ENCODE measurements around the gene BRICD5.

Gene BRICD5

DNA sequence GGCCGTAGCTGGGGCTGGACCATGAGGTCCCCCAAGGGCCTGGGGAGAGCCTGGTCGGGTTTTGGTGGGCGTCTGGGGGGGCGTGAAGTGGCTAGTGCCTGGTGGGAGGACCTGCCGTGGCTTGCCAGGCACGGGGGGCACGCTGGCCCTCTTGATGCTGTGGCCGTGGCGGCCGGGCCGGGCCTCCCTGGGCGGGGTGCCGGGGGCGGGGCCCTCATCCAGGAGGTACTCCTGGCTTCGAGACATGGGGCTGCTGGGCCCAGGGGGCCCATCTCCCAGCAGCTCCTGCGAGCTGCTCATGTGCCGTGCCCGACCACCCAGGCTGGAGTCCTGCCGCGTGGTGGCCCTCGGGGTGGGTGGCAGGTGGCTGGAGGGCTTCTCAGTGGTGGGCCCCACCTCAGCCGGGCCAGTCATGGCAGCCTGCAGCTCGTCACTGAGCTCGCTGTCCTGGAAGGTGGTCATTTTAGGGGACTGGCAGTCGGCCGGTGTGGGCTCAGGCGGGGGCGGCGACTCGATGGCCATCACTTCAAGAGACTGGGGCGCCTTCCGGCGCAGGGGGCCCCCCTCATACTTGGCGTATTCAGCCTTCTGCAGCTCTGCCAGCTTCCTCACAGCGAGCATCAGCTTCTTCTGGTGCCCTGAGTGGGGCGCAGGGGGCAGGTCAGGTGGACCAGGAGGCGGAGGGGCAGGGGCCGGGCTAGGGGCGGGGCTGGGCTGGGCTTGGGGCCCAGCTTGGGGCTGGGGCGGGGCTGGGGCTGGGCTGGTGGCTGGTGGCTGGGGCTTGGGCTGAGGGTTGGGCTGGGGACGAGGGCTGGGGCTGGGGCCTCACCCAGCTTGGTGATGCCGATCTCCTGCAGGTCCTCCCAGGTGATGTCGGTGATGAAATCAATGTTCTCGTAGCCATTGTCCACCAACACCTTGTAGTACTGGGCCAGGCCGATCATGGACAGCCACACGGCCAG lies 29.4 kb downstream of the BRICD5 start:
- DNase-seq (ENCODE audit: low read depth), result no peak

DNA sequence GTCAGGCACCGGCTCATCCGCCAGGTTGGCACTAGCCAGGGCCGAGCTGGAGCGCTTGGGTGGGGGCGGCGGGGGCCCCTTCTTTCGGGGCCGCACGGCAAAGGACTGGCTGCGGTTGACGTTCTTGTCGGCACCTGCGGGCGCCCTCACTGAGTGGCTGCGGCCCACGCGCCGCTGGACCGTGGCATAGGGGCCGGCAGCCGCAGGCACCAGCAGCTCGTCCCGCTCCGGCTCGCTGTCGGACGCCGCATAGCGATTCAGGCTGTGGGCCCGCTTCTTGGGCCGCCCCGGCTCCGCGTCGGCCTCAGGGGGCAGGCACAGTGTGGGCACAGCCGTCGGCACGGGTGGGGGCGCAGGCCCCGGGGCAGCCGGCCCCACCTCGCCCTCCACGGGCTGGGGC lies 30.2 kb downstream of the BRICD5 start:
- no peak for DNase-seq (ENCODE audit: low read depth)

DNA sequence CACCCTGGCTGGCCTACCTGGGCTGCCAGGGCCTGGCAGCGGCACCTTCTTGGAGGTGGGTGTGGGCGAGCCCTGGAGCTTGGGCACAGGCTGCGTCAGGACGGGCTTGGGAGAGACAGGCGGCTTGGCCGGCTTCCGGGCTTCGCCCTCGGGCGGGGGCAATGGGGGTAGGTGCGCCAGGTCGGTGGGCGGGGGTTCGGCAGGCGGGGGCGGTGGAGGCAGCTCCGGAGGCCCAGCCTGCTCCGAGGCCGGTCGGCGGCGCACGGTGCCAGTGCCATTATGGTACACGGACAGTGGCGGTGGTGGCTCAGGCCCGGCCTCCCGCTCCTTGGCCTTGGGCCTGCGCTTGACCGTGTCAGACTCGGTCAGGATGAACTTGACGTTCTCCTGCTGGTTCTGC lies 31.1 kb downstream of the BRICD5 start:
- DNase-seq (ENCODE audit: low read depth), result no peak

DNA sequence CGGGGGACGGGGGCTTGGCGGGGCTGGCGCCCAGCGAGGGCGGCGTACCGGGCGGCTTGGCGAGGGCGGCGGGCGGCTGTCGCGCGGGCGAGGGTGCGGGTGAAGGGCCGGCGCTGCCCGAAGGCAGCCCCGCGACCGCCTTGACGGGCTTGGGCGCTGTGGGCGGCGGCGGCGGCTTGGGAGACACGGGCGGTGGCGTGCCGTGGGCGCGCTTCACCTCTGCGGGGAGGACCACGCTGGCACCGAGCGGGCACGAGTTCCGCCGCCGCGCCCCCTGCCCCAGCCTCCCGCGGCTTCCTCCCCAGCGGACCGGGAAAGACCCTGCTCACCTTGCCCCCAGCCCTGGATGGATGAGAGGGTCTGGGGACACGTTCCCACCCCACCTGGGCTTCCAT lies 31.6 kb downstream of the BRICD5 start:
- no peak for DNase-seq (ENCODE audit: low read depth)

DNA sequence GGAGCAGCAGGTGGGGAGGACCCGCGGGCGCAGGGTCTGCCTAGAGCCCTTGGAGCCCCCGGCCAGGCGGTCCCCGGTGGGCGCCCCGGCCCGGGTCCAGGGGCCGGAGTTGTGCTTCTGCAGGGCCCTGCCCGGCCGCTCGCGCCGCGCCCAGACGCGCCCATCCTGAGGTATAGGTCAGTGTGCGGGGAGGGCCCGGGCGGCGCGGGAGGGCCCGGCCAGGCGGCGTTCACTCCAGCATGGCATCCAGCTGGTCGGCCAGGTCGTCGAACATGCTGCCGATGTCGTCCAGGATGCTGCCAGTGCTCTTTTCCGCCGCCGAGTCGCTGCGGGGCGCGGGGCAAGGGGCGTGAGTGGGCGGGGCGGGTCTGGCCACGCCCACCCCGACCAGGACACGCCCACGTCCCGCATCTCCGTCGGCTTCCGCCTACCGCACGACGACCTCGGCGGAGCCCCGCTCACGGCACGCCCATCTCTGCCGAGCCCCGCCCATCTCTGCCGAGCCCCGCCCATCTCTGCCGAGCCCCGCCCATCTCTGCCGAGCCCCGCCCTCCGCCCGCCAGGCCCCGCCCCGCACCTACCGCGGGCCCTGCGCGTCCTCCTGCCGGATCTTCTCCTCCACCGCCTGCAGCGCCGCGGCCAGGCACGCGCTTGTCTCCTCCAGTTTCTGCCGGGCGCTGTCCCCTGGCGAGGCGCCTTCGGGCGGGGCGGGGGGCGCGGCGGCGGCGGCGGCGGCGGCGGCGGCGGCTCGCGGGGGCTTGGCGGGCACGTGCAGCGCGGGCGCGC lies 32.1 kb downstream of the BRICD5 start:
- no peak for DNase-seq (ENCODE audit: low read depth)

DNA sequence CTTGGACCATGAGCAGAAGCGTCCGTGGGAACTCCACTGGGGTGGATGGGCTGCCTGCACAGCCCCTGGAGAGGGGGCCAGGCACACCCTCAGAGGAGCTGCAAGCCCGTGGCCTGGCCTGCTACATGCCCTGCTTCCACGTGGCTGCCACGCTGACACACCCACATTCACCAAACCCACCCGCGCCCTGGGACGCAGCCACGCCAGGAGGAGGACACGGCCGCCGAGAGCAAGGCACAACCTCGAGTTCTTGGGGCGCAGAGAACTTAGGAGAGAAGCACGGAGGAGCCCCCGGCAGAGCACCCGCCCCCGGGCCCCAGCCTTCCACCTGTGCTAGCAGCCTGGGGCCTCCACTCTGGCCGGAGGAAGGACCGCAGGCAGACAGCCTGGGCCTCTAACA lies 33.1 kb downstream of the BRICD5 start:
- no peak for DNase-seq (ENCODE audit: low read depth)

DNA sequence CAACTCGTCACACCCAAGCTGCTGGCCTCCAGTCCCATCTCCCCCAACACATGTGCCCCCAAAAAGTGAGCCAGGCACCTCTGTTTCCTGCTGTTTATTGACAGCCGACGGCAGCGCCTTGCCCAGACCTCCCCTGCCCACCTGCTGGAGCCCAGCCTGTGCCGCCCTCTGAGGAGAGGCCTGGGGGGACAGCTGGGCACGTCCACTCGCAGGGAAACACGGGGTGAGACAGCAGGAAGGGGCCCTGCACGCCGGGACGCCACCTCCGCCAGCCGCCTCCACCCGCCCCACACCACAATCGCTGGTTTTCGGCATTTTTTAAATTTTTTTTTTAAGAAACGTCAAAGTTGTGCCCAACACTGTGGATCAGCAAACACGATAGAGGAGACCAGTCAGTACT lies 33.6 kb downstream of the BRICD5 start:
- no peak for DNase-seq (ENCODE audit: low read depth)

DNA sequence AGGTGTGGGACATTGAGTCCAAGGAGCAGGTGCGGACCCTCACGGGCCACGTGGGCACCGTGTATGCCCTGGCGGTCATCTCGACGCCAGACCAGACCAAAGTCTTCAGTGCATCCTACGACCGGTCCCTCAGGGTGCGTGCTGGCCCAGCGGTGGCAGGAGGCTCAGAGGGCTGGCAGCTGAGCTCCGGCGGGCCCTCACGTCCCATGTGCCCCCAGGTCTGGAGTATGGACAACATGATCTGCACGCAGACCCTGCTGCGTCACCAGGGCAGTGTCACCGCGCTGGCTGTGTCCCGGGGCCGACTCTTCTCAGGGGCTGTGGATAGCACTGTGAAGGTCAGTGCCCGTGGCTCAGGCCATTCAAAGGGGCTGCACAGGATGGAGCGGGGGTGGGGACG lies 34.6 kb downstream of the BRICD5 start:
- no peak for DNase-seq (ENCODE audit: low read depth)

DNA sequence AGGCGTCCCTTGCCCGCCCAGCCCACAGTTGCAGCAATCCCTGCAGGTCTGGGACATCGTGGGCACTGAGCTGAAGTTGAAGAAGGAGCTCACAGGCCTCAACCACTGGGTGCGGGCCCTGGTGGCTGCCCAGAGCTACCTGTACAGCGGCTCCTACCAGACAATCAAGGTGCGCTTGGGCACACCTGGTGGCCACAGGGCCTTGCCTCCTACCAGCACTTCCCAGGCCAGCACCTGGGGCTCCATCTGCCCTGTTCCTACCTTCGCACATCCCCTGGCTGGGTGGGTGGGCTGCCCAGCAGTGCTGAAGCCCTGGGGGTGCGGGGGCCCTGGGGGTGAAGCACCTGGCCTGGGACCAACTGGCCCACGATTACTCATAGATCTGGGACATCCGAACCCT lies 35.2 kb downstream of the BRICD5 start:
- DNase-seq (ENCODE audit: low read depth), result no peak

DNA sequence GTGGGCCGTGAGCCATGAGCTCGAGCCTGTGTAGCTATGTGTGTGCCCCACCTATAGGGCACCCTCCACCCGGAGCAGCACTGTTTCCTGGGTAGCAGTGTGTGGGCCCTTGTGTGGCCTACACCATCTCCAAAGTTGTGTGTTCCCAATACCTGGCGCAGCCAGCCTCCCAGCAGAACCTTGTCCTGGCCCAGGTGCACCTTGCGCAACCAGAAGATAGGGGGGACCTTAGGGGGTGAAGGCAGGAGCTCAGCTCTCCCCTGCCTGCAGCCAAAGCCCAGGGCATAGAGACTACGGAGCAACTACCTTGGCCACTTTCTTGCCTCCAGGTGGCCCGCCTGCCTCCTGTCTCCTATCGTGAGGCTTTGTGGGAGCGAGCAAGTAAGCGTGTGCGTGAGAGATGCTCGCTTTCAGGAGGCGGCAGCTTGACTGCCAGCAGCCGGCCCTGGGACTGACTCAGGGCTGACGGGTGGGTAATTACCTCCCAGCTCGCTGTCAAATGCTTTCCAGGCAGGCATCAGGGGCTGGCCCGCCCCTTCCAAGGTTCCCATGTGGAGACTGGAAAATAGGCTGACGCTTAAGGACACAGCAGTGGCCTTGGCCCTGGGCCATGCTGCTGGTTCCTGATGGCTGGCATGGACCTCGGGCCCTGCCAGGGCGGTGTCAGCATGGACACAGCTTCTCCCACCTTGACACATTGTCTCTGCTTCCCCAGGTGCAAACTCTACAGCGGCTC lies 36.1 kb downstream of the BRICD5 start:
- no peak for DNase-seq (ENCODE audit: low read depth)

DNA sequence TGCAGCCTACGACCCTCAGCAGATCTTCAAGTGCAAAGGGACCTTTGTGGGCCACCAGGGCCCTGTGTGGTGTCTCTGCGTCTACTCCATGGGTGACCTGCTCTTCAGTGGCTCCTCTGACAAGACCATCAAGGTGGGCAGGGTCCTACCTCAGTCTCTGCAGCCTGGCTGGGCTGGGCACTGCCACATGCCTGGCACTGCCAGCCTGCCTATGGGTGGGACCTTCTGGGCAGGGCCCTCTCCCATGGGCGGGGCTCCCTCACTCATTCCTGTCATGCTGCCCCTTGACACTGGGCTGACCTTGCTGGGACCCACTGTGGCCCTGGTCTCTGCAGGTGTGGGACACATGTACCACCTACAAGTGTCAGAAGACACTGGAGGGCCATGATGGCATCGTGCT lies 36.7 kb downstream of the BRICD5 start:
- DNase-seq (ENCODE audit: low read depth), result no peak

DNA sequence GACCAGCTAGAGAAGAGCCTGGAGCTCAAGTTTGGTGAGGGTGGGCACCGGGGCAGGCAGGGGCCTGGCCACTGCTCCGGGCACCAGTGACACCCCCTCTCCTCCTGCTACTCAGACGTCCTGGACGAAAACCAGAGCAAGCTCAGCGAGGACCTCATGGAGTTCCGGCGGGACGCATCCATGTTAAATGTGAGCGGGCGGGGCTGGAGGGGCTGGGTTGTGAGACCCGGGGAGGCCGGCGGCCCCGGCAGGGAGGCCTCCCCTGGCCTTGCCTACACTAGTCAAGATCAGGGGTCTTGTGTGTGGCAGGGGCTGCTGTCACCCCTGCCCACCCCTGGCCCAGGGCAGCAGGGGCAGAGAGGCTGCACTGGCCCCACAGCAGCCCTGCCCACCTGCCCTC lies 37.3 kb downstream of the BRICD5 start:
- DNase-seq (ENCODE audit: low read depth), result no peak

DNA sequence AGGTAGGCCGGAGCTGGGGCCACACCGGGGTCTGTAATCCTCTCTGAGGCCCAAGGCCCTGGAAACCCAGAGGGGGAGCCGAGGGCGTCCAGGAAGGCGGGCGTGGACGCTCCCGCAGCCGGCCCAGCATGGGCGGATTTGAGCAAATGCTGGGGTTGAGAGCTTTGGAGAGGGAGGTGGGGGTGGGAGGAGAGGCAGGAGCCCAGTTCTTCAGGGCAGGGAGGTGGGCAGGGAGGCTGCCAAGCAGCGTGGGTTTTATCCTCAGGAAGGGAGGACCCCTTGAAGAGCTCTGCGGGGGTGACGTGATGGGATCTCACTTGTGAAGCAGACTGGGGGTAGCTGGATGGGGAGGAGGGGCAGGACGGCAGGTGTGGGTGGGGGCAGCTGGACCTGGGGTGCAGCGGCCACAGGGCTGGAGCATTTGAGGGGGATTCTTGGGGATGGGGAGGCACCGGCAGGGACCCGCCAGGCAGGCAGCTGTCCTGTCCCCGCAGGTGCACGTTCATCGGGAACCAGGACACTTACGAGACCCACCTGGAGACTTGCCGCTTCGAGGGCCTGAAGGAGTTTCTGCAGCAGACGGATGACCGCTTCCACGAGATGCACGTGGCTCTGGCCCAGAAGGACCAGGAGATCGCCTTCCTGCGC lies 37.9 kb downstream of the BRICD5 start:
- DNase-seq (ENCODE audit: low read depth), result no peak

DNA sequence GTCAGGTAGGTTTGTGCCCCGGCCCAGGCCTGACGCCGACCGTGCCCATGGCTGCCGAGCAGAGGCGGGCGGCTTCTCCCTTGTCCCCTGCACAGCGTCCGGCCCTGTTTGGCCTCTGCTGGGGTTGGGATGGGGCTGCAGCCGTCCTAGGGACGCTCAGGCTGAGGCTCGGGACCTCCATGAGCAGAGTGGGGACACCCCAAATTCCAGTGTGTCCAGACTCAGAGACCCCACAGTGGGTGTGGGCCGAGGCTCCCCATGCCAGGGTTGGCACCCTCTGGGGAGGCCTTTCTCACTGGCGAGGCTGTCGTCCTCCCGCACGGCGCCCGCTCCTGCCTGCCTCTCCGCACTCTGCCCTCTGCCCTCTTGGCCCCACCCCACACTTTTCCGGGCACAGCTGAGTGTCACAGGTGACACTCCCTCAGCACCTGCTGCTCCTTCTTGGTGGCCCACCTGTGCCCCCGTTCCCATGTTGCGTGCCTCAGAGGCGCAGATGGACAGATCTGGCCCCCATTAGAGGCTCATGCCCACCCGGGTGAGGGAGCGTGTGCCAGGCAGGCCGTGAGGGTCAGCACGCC lies 39.0 kb downstream of the BRICD5 start:
- DNase-seq (ENCODE audit: low read depth), result no peak

DNA sequence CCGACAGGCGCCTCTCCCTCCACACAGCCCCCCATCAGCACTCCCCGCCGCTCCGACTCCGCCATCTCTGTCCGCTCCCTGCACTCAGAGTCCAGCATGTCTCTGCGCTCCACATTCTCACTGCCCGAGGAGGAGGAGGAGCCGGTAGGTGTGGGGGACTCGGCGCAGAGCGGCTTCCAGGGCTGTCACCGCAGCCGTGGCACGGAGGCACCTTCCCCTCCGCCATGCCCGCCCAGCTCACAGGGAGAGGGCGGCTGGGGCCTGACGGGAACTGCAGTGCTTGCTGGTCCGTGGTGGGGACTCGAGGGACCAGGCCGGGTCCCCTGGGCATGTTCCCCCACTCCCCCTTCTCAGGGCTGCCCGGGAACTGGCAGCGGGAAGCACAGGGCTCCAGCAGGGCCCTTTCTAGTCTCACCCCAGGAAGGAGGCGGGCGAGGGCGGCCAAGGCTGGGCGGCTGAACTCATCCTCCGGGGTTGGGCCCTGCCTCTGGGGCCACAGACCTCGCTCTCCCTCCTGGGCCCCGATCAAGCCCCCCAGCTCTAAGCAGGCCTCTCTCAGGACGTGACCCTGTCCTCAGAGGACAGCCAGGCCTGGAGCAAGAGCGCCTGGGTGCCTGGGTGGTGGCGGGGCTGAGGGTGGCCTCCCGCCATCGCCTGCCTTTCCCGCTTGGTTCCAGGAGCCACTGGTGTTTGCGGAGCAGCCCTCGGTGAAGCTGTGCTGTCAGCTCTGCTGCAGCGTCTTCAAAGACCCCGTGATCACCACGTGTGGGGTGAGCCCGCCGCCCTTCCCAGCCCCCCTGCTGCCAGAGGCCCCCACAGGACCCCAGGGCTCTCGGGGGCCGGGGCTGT lies 39.9 kb downstream of the BRICD5 start:
- no peak for DNase-seq (ENCODE audit: low read depth)

DNA sequence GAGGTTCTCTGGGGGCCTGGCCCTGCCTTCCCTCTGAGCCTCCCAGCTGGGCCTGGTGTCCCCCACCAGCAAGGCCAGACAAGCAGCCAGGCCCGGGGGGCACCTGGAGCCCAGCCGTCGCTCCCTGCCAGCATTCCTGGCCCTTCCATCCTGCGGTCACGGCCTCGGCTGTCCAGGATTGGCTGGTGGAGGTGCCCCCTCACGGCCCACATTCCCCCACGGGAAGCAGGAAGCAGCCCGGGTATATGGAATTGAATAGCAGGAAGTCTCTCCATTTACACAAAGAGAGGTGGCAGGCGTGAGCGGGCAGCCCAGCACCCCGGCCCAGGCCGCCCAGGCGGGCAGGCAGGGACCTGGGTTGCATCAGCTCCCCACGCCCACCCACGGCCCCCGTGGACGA lies 40.6 kb downstream of the BRICD5 start:
- DNase-seq (ENCODE audit: low read depth), result no peak

DNA sequence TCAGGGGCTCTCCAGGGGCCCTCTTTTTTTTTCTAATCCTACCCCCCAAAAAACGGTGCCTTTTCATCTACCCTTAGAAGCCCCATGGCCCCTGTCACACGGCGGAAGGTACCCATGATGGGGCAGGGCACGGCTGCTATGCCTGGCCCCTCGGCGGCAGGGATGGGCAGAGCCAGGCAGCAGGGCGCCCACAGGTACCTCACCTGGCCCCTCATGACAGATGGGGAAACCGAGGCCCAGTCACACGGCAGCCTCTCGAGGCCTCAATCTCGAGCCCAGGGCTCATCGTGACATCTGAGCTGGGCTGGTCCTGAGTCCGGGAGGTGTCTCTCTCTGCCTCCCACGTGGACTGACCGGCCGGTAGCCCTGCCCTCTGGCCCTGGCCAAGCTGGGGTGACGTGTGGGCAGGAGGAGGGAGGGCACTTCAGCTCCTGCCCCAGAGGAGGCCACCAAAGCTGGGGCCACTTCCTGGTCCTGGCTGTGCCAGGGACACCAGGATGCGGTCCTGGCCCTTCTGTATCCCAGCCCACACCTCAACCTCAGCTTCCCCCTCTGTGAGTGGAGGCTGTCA lies 43.5 kb downstream of the BRICD5 start:
- no peak for DNase-seq (ENCODE audit: low read depth)

DNA sequence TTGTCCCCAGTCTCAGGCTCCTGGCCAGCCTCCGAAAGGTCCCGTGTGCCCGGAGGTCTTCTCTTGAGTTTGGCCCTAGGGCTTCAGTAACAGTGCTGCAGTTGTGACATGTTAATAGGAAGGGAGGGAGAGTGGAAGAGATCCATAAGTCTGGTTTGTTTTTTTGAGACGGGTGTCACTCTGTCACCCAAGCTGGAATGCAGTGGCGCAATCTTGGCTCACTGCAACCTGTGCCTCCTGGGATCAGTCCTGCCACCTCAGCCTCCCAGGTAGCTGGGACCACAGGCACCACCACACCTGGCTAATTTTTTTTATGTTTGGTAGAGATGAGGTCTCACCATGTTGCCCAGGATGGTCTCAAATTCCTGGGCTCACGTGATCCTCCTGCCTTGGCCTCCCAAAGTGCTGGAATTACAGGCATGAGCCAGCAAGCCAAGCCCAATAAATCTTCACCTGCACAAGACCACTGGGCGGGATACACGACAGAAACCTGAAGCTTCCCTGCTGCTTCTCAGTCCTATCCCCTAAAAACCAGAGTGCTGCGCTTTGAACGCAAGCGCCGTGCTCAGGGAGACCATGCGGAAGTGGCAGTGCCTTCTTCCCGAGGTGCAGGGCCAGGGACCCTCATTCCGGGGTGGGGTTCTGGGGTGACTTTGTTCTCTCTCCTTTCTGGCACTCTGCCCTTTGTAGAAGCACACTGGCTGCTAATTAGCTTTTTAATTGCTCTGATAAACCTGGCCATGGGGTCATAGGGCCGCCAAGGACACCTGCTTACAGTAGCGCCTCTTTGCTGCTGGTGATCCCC lies 44.2 kb downstream of the BRICD5 start:
- no peak for DNase-seq (ENCODE audit: low read depth)

DNA sequence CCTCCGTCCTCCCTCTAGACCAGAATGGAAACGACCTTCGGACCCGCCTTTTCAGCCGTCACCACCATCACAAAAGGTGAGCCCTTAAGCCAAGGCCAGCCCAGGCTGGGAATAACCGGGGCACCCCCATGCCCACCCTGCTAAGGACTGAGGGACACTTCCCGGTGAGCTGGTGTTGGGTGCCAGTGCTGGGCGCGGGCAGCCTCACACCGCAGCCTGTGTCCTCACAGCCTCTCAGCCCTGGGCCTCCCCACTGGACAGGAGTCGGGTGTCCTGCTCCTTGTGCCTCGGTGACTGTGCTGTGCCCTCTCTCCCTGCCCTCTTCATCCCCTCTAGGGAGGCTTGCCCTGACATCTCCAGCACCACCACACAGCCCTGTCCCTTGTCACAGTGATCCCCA lies 44.8 kb downstream of the BRICD5 start:
- no peak for DNase-seq (ENCODE audit: low read depth)
